GM19193 (cell line): Measurements from ENCODE around the gene ZSWIM1.

Source experiments
- POLR2A ChIP-seq: IDR thresholded peaks from 4 replicates; pipeline ENCODE4 v1.6.1; 2011; ENCODE audit not compliant: insufficient read depth, insufficient read length; ENCODE audit errors: extremely low read depth

Gene ZSWIM1

DNA sequence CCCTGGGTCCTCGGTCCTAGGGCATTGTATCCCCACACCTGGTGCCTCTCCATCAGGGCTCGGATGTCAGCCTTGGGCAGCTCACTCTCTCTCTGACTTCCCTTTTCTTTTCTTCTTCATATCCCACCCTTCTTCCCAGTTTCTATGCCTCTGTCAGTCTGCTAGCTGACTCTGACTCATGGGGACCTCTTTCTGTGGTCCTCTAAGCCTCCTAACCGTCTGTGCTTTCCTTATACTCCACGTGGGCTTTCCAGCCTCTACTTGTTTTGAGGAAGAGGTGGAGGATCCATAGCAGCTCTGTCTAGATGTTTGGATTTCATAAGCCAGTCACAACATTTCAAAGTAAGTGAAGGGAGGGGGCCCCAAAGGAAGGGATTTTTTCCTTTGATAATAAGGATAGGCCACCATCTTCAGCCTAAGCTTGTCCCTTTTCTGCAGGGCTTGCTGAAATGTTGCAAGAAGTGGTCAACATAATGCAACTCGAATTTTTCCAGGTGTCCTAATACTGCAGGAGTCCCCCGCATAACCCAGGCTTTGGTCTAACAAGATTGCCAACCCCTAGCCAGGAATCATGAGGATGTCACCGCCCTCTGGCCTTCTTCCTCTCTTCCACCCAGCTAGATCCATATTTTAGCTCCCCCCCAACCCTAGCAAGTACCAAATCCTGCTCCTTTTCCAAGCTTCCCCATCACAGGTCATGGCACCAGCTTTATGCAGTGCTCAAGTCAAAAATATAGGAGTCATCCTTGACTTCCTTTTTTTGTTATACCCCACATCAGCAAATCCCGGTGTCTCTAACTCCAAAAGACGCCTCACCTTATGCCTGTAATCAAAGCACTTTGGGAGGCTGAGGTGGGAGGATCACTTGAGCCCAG lies 39.7 kb downstream of the ZSWIM1 start:
- TF ChIP-seq POLR2A: no peak

DNA sequence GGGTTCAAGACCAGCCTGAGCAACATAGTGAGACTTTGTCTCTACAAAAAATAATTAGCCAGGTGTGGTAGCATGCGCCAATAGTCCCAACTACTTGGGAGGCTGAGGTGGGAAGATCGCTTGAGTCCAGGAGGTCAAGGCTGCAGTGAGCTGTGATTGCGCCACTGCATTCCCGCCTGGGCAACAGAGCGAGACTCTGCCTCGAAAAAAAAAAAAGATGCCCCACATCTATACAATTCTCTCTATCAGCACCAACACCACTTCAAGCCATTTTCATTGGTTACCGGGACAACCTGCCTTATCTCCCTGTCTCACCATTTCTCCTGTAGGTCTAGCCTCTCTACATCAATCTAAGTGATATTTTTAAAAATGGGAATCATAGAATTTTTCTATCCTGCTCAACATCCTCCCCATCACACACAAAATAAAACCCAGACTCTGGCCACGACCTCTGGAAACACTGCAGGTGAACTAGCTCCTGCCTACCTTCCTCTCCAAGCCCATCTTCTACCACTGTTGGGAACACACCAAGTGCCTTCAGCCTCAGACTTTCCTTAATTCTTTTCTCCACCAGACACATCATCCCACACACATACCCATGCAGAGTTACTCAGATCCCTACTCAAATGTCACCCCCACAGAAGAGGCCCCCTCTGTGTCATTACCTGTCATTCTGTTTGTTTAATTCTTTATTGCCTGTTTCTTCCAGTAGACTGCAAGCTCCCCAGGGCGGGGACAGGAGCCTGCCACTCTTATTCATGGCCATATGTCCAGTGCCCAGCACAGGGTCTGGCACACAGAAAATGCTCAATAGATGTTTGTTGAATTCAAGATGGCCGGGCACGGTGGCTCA lies 40.5 kb downstream of the ZSWIM1 start:
- no peak for TF ChIP-seq POLR2A

DNA sequence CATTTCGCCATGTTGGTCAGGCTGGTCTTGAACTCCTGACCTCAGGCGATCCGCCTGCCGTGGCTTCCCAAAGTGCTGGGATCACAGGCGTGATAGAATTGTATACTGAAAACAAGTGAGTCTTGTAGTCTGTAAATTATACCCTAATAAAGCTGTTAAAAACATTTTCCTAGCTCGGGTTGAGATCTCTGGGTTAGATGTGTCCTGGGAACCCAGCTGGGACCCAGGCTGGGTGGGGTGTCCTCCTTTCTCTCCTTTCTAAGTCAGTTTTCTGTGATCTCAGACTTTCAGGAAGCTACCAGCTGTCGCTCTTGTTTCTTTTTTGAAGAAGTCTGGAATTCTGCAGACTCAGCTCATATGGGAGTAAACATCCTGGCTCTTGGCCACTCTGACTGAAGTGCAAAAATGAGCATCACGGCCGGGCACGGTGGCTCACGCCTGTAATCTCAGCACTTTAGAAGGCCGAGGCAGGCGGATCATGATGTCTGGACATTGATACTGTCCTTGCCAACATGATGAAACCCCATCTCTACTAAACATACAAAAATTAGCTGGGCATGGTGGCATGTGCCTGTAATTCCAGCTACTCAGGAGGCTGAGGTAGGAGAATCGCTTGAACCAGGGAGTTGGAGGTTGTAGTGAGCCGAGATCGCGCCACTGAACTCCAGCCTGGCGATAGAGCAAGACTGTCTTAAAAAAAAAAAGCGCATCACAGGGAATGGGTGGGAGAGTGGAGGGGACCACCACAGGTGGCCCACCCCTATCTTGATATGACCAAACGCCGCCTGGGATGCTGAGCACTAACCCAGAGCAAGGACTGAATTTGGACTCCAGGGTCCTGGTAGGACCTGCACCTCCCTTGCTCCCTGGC lies 43.6 kb downstream of the ZSWIM1 start:
- TF ChIP-seq POLR2A: no peak

DNA sequence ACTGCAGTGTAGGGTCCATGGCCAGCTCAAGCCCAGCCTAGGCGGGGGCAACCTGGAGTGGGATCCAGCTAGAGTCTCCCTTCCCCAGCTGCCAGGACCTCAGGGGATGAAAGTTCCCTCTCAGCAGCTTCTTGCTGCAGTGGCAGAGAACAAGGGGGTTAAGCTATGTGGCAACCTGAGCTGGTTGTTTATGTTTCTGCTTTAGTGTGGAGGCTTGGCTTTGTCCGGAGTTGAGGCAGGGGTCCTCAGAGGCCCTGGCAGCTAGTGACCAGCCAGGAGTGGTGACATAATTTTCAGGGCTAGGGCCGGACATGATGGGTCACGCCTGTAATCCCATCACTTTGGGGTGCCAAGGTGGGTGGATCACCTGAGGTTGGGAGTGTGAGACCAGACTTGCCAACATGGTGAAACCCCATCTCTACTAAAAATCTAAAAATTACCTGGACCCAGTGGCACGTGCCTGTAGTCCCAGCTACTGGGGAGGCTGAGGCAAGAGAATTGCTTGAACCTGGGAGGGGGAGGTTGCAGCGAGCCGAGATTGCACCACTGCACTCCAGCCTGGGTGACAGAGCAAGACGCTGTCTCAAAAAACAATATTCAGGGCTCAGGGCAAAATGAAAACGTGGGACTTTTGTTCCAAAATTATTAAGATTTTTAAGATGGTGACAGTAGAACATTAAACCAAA lies 44.9 kb downstream of the ZSWIM1 start:
- TF ChIP-seq POLR2A: no peak

DNA sequence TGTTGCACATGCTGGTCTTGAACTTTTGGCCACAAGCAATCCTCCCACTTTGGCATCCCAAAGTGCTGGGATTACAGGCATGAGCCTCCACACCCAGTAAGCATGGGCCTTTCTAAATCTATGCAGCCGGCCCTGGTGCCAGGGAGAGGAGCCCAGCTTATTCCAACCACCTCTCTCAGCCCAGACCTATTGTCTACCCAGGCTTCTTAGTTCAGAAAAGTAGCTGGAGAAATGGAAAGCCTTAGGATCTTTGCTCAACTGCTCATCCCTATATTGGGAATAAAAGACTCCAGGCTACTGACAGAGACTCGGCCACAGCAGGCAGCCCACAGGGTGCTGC lies 45.7 kb downstream of the ZSWIM1 start:
- no peak for TF ChIP-seq POLR2A

DNA sequence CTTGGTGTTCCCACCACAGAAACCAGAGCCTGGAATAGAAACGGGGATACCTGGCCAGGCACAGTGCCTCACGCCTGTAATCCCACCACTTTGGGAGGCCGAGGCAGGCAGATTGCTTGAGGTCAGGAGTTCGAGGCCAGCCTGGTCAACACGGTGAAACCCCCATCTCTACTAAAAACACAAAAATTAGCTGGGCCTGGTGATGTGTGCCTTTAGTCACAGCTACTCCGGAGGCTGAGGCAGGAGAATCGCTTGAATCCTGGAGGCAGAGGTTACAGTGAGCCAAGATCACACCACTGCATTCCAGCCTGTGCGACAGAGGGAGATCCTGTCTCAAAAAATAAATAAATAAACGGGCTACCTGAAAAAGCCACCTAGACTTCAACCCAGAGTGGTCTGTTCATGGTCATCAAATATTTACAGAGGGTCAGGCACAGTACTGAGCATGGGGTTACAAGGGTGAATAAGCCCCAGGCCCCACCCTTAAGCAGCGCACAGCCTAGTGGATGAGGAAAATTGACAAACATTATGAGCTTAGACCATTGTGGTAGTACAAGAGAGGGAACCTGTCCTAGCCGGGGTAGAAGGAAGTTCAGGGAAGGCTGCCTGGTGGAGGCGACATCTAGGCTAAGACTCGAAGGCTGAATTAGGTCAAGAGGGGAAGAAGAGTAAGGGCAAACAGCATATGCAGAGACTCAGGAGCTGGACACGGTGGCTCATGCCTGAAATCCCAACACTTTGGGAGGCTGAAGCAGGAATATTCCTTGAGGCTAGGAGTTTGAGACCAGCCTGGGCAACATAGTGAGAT lies 46.2 kb downstream of the ZSWIM1 start:
- no peak for TF ChIP-seq POLR2A

DNA sequence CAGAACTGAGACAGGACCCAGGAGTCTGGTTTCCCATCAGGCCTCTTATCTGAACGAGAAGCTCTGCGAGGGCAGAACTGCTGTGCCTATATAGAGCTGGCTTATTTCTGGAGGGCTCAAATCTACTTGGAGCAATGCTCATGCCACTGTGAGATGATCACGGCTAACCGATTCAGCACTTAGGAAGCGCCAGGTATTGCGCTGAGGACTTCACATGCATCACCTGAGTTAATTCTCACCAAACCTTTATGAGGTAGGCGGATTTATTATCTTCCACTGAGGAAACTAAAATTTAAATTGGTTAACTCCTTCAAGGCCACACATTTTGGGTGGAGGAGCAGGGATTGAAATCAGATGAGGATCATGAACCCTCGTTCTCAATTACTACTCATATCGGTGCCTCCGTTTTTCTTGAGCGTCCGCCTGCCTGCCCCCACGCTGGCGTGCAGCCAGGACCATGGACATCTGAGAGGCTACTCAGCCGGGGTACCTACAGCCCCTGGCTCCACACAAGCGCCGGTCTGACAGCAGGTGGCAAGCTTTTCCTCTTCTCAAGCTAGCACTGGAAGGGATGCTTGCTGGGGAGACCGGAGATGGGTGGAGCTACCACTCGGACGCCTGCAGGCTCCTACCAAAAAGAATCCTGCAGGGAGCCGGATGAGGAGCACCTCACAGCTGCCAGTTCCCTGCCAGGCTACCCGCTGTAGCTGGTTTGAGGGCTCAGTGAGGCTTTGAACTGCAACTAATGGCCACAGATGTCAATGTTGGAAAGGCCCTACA lies 52.4 kb downstream of the ZSWIM1 start:
- TF ChIP-seq POLR2A: peak; percentile 52

DNA sequence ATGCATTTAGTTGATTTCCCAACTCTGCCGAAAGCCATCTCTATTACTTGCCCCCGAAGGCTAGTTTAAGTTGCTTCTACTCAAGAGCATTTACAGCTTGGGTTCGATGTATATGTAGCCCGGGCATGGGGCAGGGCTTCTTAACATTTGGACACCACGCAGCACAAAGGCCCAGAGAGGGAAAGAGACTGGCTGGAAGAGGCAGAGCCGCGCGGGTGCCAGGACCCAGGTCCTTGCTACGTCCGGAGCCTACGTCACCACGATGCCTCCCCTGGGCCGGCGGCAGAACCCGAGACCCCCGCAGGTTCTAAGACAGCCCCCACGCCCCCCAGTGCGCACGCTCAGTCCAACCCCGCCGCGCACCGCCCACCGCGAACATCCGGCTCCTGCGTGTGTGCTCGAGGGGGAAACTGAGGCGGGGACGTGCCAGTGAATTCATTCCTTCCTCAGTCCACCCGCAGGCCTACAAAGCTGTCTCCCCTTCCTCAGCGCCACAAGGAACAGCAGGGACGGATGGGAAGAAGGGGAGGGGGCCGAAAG lies 53.1 kb downstream of the ZSWIM1 start:
- no peak for TF ChIP-seq POLR2A
